ENCODE results near the gene RAD51B.

GRCh38 chr14:67784244-67784823 is 35.2 kb upstream of the RAD51B start:
- TF ChIP-seq CTCF (IDR thresholded peaks at IDR 0.05) (no peak), POLR2A (IDR thresholded peaks at IDR 0.05) (no peak)
